ENCODE measurements around the gene ANXA2.

Gene ANXA2

GRCh38 chr15:60338810-60339209 is 59.0 kb downstream of the ANXA2 start:
- no peak for DNase-seq

- DNase-seq = no peak
Measured at GRCh38 chr15:60337076-60337475, 60.7 kb downstream of the ANXA2 start.

- peak; percentile 85 for DNase-seq
Measured at GRCh38 chr15:60335296-60335695, 62.5 kb downstream of the ANXA2 start.

GRCh38 chr15:60328852-60329443 is 68.8 kb downstream of the ANXA2 start:
- DNase-seq = no peak

GRCh38 chr15:60326824-60327654 is 70.7 kb downstream of the ANXA2 start:
- DNase-seq = peak; percentile 21

GRCh38 chr15:60326343-60326742 is 71.4 kb downstream of the ANXA2 start:
- DNase-seq = no peak

- DNase-seq = no peak
Measured at GRCh38 chr15:60325905-60326304, 71.9 kb downstream of the ANXA2 start.

GRCh38 chr15:60324706-60325438 is 72.9 kb downstream of the ANXA2 start:
- DNase-seq = no peak

- DNase-seq = no peak
Measured at GRCh38 chr15:60323322-60323721, 74.5 kb downstream of the ANXA2 start.

GRCh38 chr15:60320365-60320764 is 77.4 kb downstream of the ANXA2 start:
- no peak for DNase-seq

GRCh38 chr15:60318216-60318867 is 79.4 kb downstream of the ANXA2 start:
- DNase-seq = no peak

GRCh38 chr15:60316961-60317360 is 80.8 kb downstream of the ANXA2 start:
- DNase-seq = no peak

- no peak for DNase-seq
Measured at GRCh38 chr15:60315878-60316277, 81.9 kb downstream of the ANXA2 start.

- no peak for DNase-seq
Measured at GRCh38 chr15:60313906-60314305, 83.9 kb downstream of the ANXA2 start.

- no peak for DNase-seq
Measured at GRCh38 chr15:60307034-60307433, 90.8 kb downstream of the ANXA2 start.

- DNase-seq = no peak
Measured at GRCh38 chr15:60301024-60301423, 96.8 kb downstream of the ANXA2 start.

GRCh38 chr15:60299452-60300047 is 98.2 kb downstream of the ANXA2 start:
- DNase-seq = peak; percentile 77
